ENCODE measurements around the gene ENTPD6.

DNA sequence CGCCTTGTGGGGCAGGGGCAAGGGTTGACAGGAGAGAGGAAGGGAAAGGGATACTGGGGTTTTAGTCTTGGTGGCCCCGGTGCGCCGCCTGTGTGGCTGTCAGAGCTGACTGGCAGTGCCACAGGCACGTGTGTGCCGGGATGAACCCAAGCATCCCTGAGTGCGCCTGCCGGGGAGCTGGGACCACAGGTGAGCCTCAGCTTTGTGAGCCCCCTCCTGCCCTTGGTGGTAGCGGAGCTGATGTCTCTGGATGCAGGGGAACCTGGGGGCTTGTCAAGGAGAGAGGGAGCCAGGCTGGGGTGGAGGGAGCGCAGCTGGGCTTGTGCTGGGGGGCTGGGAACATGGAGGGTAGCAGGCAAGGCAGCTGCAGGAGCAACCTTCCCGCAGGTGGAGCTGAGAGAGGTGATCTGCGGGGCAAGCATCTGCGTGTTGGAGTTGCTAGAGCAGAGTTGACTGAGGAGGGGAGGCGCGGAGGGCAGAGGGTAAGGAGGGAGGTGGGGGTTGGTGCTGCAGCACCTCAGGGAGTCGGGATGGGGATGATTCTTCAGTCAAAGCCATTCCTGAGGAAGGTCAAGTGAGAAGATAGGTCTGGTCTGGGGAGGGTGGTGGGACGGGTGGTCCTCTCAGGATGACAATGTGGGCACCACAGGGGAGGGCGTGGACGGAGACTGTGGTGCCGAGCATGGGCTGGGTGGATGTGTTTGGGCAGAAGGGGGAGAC lies 80.5 kb downstream of the ENTPD6 start:
- no peak for TF ChIP-seq SUZ12 (IDR thresholded peaks at IDR 0.05; ENCODE audit: extremely low read depth, insufficient read depth, insufficient read length)
- no peak for TF ChIP-seq ZNF274 (IDR thresholded peaks at IDR 0.05; ENCODE audit: low read depth, low read length)
